ENCODE measurements around the gene OMP.

The OMP gene

GRCh38 chr11:77062924-77063323 is 39.7 kb upstream of the OMP start:
- no peak for TF ChIP-seq CTCF (IDR thresholded peaks at IDR 0.05; ENCODE audit: insufficient read depth, low read length, missing control alignments)
- POLR2A ChIA-PET, result interaction anchor here (1.1 kb wide), 1 partner anchor 16 kb away, joined by 3 read pairs; no protein-coding TSS in a partner anchor
- no peak for DNase-seq (ENCODE audit: low read depth, low spot score)
- CTCF ChIA-PET, result interaction anchor here (0.7 to 5.2 kb wide), 11 partner anchors 9 to 329 kb away, joined by 3 to 86 read pairs (median 5); no protein-coding TSS in a partner anchor
- no peak overlapping the region for H3K4me3 ChIP-seq (ENCODE audit: low read depth, low read length)

GRCh38 chr11:77063407-77063806 is 39.2 kb upstream of the OMP start:
- POLR2A ChIA-PET, result interaction anchor here (1.1 kb wide), 1 partner anchor 16 kb away, joined by 3 read pairs; no protein-coding TSS in a partner anchor
- no peak for TF ChIP-seq CTCF (IDR thresholded peaks at IDR 0.05; ENCODE audit: insufficient read depth, low read length, missing control alignments)
- H3K4me3 ChIP-seq (ENCODE audit: low read depth, low read length), result no peak overlapping the region
- CTCF ChIA-PET, result interaction anchor here (0.7 to 5.2 kb wide), 10 partner anchors 9 to 145 kb away, joined by 3 to 86 read pairs (median 6); no protein-coding TSS in a partner anchor
- no peak for DNase-seq (ENCODE audit: low read depth, low spot score)

- ChIA-PET CTCF (interaction anchor here (0.6 to 5.2 kb wide), 8 partner anchors 16 to 696 kb away, joined by 3 to 86 read pairs (median 6); no protein-coding TSS in a partner anchor), POLR2A (no interaction called here)
- DNase-seq (ENCODE audit: low read depth, low spot score), result no peak
- TF ChIP-seq CTCF (IDR thresholded peaks at IDR 0.05; ENCODE audit: insufficient read depth, low read length, missing control alignments), result no peak
- no peak overlapping the region for H3K4me3 ChIP-seq (ENCODE audit: low read depth, low read length)
These were observed 38.8 kb upstream of the OMP start for GRCh38 chr11:77063861-77064260.

GRCh38 chr11:77064648-77065217 is 37.9 kb upstream of the OMP start:
- POLR2A ChIA-PET, result no interaction called here
- no peak overlapping the region for H3K4me3 ChIP-seq (ENCODE audit: low read depth, low read length)
- no peak for TF ChIP-seq CTCF (IDR thresholded peaks at IDR 0.05; ENCODE audit: insufficient read depth, low read length, missing control alignments)
- CTCF ChIA-PET, result interaction anchor here (0.6 to 5.2 kb wide), 8 partner anchors 12 to 695 kb away, joined by 3 to 86 read pairs (median 5); no protein-coding TSS in a partner anchor
- no peak for DNase-seq (ENCODE audit: low read depth, low spot score)

GRCh38 chr11:77065878-77066228 is 36.8 kb upstream of the OMP start:
- H3K4me3 ChIP-seq (ENCODE audit: low read depth, low read length), result peak overlapping the region; percentile 63
- ChIA-PET POLR2A (no interaction called here), CTCF (interaction anchor here (0.7 to 5.2 kb wide), 9 partner anchors 14 to 122 kb away, joined by 3 to 86 read pairs (median 4); no protein-coding TSS in a partner anchor)
- DNase-seq (ENCODE audit: low read depth, low spot score), result no peak
- TF ChIP-seq CTCF (IDR thresholded peaks at IDR 0.05; ENCODE audit: insufficient read depth, low read length, missing control alignments), result no peak

- peak; percentile 67 for TF ChIP-seq CTCF (IDR thresholded peaks at IDR 0.05; ENCODE audit: insufficient read depth, low read length, missing control alignments)
- ChIA-PET POLR2A (interaction anchor here (0.7 to 1.0 kb wide), 6 partner anchors 15 to 56 kb away, joined by 3 to 10 read pairs (median 4); no protein-coding TSS in a partner anchor), CTCF (interaction anchor here (0.7 to 5.2 kb wide), 9 partner anchors 9 to 122 kb away, joined by 3 to 86 read pairs (median 4); no protein-coding TSS in a partner anchor)
- H3K4me3 ChIP-seq (ENCODE audit: low read depth, low read length), result peak within 1 kb of the TSS; percentile 72
- no peak for DNase-seq (ENCODE audit: low read depth, low spot score)
These were observed 36.2 kb upstream of the OMP start, which contains the start of gene CAPN5 for GRCh38 chr11:77066229-77067042. TSS of gene CAPN5 (plus strand) at chr11:77066971. CDS start at chr11:77084887, 17,916 bp downstream.
